Mucosa of rectum (tissue), 2 donors: ENCODE measurements around the gene PRR29.
A peak's percentile ranks its signal among the peaks of the same experiment; 100 is the strongest.

Experiments used
- H3K27ac ChIP-seq, 2 donors: one replicate each; pipeline ENCODE4 v1.7.0; 2013; ENCODE audit warnings: inconsistent platforms in 2 of 2, low read depth in 2 of 2, low read length in 2 of 2
- H3K27me3 ChIP-seq, 2 donors: one replicate each; pipeline ENCODE4 v1.7.0; 2013; ENCODE audit warnings: low read length in 2 of 2; ENCODE audit not compliant: control insufficient read depth in 2 of 2, insufficient read depth in 2 of 2
- H3K36me3 ChIP-seq, 2 donors: one replicate each; pipeline ENCODE4 v1.7.0; 2013; ENCODE audit warnings: low read length in 2 of 2; ENCODE audit not compliant: control insufficient read depth in 2 of 2, insufficient read depth in 2 of 2
- H3K4me1 ChIP-seq, 2 donors: one replicate each; pipeline ENCODE4 v1.7.0; 2013; ENCODE audit warnings: low read length in 2 of 2, mild to moderate bottlenecking in 1 of 2; ENCODE audit not compliant: control insufficient read depth in 2 of 2, insufficient read depth in 2 of 2
- H3K4me3 ChIP-seq, 2 donors: one replicate each; pipeline ENCODE4 v1.7.0; 2013; ENCODE audit warnings: low read length in 2 of 2
- H3K9ac ChIP-seq, 2 donors: one replicate each; pipeline ENCODE4 v1.7.0; 2013; ENCODE audit warnings: low read length in 2 of 2, low read depth in 1 of 2, mild to moderate bottlenecking in 1 of 2
- H3K9me3 ChIP-seq, 2 donors: one replicate each; pipeline ENCODE4 v1.7.0; 2013; ENCODE audit warnings: low read length in 2 of 2; ENCODE audit not compliant: control insufficient read depth in 2 of 2
- donor health status: healthy.
- donor health status: Normal muscosa, but diverticular disease.

PRR29 gene

DNA sequence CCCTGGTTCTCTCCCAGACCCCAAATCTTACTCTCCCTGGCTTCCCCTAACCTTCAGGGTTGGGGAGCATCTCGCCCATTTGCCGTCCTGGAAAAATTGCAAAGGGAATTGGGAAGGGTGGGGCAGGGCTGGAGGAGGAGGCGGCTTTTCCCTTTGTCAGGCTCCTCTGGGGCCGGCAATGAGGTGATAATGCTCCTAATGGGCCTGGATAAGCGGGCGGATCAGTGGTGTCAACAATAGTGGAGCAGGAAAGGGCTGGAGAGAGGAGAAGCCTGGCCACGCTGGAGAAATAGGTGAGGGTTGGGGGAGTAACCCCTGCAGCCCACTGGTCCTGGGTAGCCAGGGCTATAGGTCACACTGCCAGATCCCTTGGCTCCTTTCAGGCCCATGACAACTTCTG, 37.7 kb upstream of the PRR29 start:
- Histone ChIP-seq H3K4me3 (no peak overlapping the region), H3K4me1 (no peaks in the 10 kb centered on the region), H3K27me3 (peaks cover 0 to 3% of the 10 kb centered on the region in 2 donors), H3K9me3 (no peaks in the 10 kb centered on the region), H3K27ac (no peak overlapping the region), H3K36me3 (no peaks in the 10 kb centered on the region), H3K9ac (no peak overlapping the region)

DNA sequence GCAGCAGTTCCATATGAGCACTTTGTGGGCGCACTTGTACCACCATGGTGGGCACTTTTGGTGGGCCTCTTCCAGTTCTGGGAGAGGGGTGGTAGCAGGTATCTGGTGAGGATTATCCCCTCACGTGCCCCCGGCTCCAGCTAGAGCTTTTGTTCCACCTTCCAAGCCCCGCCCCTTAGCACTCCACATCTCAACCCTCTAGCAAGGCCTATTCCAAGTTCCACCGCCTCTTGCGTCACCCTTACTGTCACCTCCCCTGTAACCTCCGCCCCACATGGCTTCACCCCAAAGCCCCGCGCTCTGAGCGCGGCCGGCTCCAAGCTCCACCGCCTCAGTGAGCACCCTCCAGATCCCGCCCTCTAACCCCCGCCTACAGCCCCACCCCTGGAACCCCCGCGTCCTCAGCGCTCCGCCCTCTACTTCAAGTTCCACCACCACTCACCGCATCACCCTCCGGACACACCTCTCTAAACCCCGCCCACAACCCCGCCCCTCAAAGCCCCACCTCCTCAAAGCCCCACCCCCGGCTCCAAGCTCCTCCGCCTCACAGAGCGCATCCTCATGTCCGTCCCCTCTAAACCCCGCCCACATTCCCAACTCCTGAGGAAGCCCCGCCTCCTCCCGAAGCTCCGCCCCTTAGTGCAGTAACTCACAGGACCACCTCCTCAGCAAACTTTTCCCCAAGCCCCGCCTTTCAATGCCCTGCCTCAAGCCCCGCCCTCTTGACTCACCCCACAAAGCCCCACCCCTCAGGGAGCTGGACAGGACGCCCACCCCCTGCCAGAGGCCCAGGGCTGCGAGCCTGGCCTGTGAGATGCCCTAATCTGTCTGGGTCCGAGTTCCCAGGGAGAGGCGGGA, 36.6 kb upstream of the PRR29 start:
- Histone ChIP-seq H3K9ac (no peak overlapping the region), H3K4me3 (no peak overlapping the region)

DNA sequence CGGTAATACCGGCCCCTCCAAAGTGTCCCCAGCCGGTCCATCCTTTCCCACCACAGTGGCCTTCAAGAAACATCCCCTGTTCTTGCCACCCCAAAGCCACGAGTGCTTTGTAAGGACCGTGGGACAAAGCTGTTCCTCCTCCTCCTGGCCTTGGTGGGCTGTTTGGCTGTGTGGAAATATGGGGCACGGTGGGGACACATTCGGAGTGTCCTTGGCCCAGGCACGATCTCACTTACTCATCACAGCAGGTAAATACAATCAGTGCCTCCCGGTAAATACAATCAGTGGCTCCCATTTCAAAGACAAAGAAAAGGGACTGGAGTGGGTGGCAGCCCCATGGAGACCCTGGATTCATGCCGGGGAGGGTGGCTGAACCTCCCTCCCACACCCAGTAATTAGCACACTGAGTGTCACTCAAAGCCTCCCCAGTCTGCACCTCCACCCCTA, 35.8 kb upstream of the PRR29 start:
- no peaks in the 10 kb centered on the region for H3K4me1 ChIP-seq
- H3K36me3 ChIP-seq, result no peaks in the 10 kb centered on the region
- peaks cover 0 to 3% of the 10 kb centered on the region in 2 donors for H3K27me3 ChIP-seq
- peak overlapping the region in 1 of 2 donors; percentile 16 for H3K27ac ChIP-seq
- H3K4me3 ChIP-seq, result no peak overlapping the region
- no peaks in the 10 kb centered on the region for H3K9me3 ChIP-seq
- H3K9ac ChIP-seq, result no peak overlapping the region

More for the DNA sequence above, 36.6 kb upstream of the PRR29 start:
- Histone ChIP-seq H3K9me3 (no peaks in the 10 kb centered on the region), H3K27me3 (peaks cover 0 to 3% of the 10 kb centered on the region in 2 donors), H3K4me1 (no peaks in the 10 kb centered on the region), H3K27ac (no peak overlapping the region), H3K36me3 (no peaks in the 10 kb centered on the region)

DNA sequence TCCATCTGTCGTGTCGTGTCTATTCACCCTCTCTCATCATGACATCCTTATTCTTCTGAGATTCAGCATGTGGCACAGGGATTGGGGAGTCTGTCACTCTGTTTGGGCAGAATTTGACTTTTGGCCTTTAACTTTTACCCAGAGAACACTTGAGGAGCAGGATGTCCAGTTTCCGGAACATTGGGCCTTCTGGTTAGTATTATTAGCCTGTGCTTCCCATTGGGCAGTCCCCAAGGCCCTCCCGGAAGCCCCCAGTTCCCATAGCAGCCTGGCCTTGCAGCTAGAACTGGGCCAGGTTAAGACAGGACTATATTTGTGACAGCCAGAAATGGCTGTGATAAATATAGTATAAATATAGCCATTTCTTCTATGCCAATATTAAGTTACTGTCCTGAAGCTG, 35.0 kb upstream of the PRR29 start:
- no peaks in the 10 kb centered on the region for H3K9me3 ChIP-seq
- H3K27me3 ChIP-seq, result peaks cover 0 to 3% of the 10 kb centered on the region in 2 donors
- no peaks in the 10 kb centered on the region for H3K36me3 ChIP-seq
- no peaks in the 10 kb centered on the region for H3K4me1 ChIP-seq
- H3K27ac ChIP-seq, result peak overlapping the region; percentile 5 to 16
- H3K4me3 ChIP-seq, result no peak overlapping the region
- no peak overlapping the region for H3K9ac ChIP-seq

DNA sequence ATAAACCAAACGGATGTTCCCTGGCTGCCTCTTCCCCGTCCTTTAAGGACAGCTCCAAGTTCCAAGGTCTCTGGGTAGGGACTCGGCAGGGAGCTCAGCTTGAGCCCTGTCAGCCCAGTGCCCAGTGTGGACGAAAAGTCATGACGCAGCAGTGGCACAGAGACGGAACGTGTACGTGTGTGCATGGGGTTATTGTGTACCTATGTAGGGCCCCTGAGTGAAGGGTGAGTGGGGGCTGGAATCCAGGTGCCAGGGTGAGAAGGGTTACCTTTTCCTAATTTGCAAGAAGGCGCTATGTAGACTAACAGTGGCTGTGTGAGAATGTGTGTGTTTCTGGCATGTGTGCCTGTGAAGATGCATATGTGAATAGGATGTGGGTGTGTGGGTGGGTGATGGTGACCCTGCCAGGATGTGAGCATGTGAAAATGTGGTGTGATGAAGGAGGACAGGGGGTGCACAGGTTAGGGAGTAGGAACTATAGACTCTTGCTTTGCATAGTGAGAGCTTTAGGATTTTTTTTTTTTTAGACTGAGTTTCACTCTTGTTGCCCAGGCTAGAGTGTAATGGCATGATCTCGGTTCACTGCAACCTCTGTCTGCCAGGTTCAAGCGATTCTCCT, 31.4 kb upstream of the PRR29 start:
- H3K36me3 ChIP-seq, result no peaks in the 10 kb centered on the region
- H3K27ac ChIP-seq, result no peak overlapping the region

DNA sequence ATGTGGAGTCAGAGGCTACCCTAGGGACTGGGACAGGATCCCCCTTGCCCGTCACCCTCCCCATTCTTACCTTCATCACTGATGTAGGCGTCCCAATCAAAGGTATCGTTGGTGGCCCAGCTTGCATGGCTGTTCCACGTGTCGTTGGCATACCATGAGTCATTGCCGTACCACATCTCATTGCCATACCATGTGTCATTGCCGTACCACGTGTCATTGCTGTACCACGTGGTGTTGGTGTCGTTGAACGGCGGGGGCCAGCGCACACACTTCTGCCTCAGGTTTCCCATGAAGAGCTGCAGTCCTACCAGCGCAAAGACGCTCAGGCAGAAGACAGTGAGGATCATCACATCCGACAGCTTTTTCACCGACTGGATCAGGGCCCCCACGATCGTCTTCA, 30.2 kb upstream of the PRR29 start:
- Histone ChIP-seq H3K27me3 (no peaks in the 10 kb centered on the region), H3K9me3 (no peaks in the 10 kb centered on the region), H3K27ac (no peak overlapping the region), H3K9ac (no peak overlapping the region), H3K36me3 (no peaks in the 10 kb centered on the region), H3K4me1 (no peaks in the 10 kb centered on the region), H3K4me3 (no peak overlapping the region)

More for the DNA sequence above, 31.4 kb upstream of the PRR29 start:
- Histone ChIP-seq H3K4me1 (no peaks in the 10 kb centered on the region), H3K9me3 (no peaks in the 10 kb centered on the region), H3K27me3 (no peaks in the 10 kb centered on the region), H3K9ac (no peak overlapping the region), H3K4me3 (no peak overlapping the region)

DNA sequence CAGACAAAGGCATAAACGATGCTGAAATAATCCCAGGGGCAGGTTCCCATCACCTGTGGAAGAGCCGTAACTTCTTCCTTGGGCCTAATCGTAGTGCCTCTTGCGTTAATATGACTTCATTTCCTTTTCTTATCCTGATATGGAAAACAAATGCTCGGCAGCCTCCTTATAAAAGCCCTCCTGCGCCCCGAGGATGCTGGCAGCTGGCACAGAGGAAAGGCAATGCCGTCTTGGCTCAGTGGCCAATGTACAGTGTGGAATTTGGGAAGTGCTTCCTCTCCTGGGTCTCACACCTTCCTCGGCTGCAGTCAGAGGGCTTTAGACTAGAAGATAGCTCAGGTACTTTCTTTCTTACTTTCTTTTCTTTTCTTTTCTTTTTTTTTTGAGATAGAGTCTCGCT, 28.9 kb upstream of the PRR29 start:
- Histone ChIP-seq H3K4me3 (no peak overlapping the region), H3K9me3 (no peaks in the 10 kb centered on the region), H3K36me3 (no peaks in the 10 kb centered on the region), H3K27me3 (no peaks in the 10 kb centered on the region), H3K4me1 (no peaks in the 10 kb centered on the region), H3K9ac (no peak overlapping the region), H3K27ac (no peak overlapping the region)

DNA sequence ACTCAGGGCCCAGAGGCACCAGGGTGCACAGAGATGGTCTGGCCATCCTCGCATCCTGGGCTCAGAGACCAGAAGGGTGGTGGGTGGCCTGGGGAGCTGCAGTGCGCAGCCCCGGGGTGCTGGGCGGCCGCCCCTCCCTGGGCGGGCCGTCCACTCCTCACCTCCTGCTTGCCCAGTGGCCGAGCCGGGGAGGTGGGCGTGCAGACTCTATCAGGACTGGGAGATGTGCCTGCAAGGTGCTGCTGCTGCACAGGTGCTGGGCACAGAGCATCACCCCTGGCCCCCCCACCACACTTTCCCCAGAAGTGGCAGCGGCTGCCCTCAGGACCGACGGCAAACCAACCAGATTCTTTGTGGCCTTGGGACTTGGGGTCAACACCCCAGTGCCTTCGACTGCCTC, 25.4 kb upstream of the PRR29 start, which contains the start of gene SCN4A:
TSS of gene SCN4A (minus strand) at position 123 of the 400 bp plus-strand sequence. CDS start at position 46, 77 bp downstream.
- no peak within 1 kb of the TSS for H3K9ac ChIP-seq
- no peak within 1 kb of the TSS for H3K27ac ChIP-seq

DNA sequence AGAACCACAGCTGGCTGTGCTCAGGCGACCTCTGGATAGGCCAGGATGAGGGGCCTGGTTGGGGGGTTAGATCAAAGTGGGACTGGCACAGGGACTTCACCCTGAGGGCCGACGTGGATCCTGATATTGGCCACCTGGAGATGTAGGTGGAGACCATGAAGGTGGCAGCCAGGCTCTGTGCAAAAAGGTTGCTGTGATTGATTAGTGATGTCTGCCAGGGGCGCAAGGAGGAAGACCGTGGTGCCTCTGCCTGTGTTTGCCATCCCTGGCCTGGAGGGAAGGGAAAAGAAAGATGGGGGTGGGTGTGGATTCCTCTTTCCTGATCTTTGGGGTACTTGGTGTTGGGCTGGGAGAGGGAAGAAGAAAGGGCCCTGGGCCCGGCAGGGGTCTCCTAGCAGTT, 24.9 kb upstream of the PRR29 start:
- Histone ChIP-seq H3K9ac (no peak overlapping the region), H3K4me1 (no peaks in the 10 kb centered on the region), H3K4me3 (no peak overlapping the region), H3K36me3 (no peaks in the 10 kb centered on the region), H3K27me3 (no peaks in the 10 kb centered on the region), H3K9me3 (no peaks in the 10 kb centered on the region), H3K27ac (no peak overlapping the region)

More for the DNA sequence above, 25.4 kb upstream of the PRR29 start, which contains the start of gene SCN4A:
- H3K36me3 ChIP-seq, result no peaks in the 10 kb centered on the region
- H3K27me3 ChIP-seq, result no peaks in the 10 kb centered on the region
- no peak within 1 kb of the TSS for H3K4me3 ChIP-seq
- no peaks in the 10 kb centered on the region for H3K4me1 ChIP-seq
- no peaks in the 10 kb centered on the region for H3K9me3 ChIP-seq

DNA sequence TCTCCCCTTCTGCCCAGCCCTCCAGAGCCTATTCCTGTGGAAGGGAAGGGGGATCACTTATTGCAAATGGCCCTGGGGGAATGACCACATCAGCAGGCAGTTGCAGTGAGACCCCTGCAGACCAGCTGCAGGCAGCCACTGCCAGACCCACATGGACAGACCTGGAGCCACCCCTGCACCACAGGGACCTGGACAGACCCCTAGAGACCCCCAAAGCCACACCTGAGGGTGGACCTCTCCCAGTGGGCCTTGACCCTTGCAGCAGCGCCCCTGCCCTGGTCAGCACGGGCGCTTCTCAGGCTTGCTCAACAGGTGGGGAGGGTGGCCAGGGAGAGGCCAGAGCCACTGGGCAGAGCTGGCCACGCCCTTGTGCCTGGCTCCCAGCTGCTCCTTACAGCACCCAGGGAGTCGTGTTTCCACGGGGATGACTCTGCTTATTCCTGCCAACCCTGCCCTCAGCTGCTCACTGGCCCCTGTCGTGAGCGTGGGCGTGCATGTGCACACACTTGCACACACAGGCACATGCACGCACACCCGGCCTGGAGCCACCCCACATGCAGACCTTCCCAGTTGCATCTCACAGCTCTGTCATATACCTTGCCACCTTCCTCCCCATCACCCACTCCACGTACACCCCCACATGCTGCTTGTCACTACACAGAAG, 24.1 kb upstream of the PRR29 start:
- H3K9me3 ChIP-seq, result no peaks in the 10 kb centered on the region
- H3K27ac ChIP-seq, result no peak overlapping the region
- no peaks in the 10 kb centered on the region for H3K27me3 ChIP-seq
- H3K4me3 ChIP-seq, result no peak overlapping the region
- no peak overlapping the region for H3K9ac ChIP-seq
- no peaks in the 10 kb centered on the region for H3K4me1 ChIP-seq
- H3K36me3 ChIP-seq, result no peaks in the 10 kb centered on the region
